Measurements from ENCODE around the gene PSMG4. TPM values are rescaled to one million over a fixed set of nuclear protein-coding genes. Genes with fewer than 3 reads are reported as not detected.

The PSMG4 gene
- polyA plus RNA-seq, 4 donors = 13.3 to 19.6 (median 18.0) TPM

DNA sequence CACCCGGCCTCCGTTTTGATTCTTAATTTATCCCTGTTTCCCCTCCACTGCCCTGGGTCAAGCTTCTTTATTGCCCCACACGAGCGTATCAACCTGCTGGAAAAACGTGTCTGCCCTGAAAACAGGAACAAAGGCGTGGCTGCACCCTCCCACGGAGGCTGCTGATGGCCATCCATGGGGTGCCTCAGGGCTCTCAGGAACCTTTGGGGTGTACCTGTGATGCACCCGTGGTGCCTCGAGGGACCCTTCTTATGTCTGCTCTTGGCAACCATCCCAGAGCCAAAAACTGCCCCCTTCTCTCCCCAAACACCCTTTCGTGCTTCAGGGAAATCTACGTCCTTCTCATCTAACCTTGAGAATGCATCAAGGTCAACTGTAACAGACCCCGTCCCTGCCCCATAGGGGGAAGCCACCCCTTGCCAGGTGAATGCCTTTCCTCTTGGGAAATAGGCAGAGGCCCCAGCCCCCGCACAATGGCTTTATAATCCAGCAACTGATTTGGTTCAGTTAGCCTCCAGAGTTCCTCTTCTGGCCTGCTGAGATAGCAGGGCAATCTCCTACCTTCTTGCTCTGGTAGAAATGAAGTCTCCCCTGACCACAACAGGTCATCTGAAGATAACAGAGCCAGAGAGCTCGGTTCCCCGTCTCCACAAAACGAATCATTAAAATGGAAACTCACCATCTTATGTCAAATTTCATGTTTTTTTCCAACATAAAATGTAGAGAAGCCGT lies 29.4 kb downstream of the PSMG4 start:
- no peak for DNase-seq (ENCODE audit: low read depth in 4 of 4, low spot score in 3 of 4)

DNA sequence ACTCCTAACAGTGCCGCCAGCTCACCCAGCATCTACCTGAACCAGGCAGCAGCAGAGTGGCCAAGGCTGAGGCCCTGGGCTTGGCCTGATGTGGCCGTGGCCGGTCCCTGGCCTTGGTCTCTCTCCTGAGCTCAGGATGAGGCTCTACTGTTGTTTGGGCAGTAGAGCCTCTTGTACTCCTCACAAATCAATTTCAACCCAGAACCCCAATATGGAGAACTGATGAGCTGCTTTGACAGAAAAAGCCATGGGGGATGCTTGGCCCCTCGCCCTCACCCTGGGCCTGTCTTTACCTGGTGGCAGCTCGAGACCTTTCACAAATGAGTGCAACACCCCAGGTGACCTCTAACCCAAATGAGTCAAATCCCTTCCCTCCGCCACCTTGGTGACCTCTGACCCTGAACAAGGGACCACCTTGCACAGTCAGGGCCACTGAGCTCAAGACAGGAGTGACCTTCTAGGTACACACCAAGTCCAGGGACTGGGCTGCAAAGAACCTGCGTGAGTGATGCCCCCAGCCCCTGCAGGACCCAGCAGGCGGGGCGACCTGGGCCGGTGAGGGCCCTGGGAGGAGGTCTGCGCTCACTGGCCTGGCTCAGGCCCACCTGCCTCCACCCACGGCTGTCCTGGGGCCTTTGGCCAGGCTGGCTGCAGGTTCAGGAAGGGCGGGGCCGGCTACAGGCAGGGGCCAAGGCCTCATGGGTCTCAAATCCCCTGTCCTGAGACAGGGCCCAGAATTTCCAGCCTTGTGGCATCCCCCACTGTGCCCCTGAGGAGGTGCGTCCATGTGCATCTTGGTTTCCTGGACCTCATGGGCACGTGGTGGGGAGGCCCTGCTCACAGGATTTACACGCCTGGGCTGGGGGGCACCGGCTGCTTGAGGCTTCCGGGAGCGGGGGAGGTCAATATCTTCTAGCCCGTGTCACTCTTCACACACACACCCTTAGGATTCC lies 30.2 kb downstream of the PSMG4 start:
- DNase-seq (ENCODE audit: low read depth in 4 of 4, low spot score in 3 of 4) = no peak

DNA sequence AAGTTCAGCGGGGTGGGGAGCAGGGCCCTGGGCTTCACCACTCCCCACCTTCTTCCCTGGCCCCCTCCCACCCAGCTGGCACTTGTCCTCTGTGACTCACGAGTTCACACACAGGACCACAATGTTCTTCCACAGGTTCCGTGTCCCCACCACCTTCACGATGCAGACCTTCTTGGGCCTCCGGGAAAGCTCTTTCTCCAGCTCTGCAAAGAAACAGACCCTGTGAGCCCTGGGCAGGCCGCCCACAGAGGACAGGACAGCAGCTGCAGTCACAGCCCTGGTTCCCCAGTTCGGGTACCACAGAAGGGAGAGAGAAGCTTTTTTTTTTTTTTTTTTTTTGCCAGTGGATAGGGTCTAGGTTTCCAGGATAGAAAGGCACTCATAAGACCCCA lies 30.9 kb downstream of the PSMG4 start:
- no peak for DNase-seq (ENCODE audit: low read depth in 4 of 4, low spot score in 3 of 4)

DNA sequence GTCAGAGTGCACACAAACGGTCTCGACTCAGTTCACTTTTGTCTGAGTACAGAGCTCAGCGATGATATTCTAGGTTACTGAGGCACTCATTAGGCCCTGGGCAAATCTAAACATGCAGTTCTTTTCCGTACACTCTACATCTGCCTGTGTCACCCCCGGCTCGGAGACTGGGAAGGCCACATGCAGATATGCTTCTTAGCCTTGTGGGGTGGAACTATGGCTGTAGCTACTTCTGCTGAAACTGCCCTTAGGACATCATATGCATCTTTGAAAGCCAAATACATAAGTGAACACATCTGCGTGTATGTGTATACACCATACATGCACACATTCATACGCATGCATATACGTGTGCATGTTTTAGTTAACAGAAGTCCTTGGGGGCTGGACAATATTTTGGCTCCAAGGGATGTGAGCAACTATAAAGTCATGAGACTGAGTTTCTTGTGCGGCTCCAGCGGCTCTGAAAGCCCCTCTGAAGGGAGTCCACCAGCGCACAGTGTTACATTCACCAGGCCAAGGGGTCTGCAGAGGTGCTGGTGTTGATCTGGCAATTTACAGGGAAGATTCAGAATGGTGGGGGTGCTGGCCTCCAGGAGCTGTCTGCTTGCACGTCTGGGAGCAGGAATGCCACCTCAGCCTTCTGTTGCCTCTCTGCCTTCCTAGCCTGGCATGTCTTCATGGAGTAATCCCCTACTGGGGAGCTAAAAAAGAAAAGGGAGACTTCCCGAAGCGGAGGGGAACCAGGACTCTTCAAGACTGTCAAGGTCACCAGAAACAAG lies 31.6 kb downstream of the PSMG4 start:
- no peak for DNase-seq (ENCODE audit: low read depth in 4 of 4, low spot score in 3 of 4)

DNA sequence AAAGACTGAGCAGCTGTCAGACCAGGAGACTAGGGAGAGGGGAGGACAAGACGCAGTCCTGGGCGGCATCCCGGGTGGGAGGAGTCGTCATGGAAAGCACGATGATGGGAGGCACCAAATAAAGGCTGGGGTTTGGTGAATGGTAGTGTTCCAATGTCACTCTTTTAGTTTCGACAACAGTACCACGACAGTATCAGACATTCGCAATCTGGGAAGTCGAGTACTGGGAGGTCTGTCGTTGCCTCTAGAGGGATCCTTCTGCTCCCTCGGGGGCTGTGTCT lies 32.1 kb downstream of the PSMG4 start:
- no peak for DNase-seq (ENCODE audit: low read depth in 4 of 4, low spot score in 3 of 4)

DNA sequence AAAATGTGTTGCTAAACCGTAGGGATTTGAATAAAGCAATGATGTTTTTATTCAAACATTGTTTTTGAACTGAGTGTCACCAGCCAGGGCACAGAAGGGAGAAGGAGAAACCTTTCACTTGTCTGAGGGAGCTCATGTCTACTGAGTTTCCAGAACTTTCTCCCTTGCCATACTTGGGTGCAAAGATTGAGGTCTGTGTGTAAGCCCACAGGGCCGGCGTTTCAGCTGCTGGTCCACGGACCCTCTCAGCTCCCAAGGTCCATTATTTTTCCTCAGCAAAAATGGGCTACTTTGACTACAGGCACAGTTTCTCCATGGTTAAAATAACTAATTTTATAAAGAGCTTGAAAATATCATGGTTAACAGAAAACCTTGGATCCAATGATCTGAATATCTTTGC lies 32.6 kb downstream of the PSMG4 start:
- DNase-seq (ENCODE audit: low read depth in 4 of 4, low spot score in 3 of 4) = no peak

DNA sequence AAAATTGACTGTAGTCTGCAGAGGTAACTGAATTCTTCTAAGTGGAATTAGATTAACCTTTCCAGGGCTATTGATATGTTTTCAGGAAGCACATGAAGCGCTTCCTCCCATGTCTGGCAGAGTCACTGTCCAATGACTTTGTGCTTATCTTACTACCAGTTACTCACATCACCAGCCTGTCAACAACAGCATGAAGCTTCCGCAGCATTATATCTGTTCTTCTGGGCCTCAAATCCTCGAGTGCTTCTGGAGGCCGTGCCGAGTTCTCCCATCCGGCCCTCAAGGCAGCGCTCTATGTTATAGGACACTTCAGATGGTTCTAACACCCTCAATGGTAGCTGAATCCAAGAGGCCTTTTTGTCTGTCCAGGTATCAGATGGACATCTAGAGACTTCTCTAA lies 33.2 kb downstream of the PSMG4 start:
- DNase-seq (ENCODE audit: low read depth in 4 of 4, low spot score in 3 of 4) = no peak

DNA sequence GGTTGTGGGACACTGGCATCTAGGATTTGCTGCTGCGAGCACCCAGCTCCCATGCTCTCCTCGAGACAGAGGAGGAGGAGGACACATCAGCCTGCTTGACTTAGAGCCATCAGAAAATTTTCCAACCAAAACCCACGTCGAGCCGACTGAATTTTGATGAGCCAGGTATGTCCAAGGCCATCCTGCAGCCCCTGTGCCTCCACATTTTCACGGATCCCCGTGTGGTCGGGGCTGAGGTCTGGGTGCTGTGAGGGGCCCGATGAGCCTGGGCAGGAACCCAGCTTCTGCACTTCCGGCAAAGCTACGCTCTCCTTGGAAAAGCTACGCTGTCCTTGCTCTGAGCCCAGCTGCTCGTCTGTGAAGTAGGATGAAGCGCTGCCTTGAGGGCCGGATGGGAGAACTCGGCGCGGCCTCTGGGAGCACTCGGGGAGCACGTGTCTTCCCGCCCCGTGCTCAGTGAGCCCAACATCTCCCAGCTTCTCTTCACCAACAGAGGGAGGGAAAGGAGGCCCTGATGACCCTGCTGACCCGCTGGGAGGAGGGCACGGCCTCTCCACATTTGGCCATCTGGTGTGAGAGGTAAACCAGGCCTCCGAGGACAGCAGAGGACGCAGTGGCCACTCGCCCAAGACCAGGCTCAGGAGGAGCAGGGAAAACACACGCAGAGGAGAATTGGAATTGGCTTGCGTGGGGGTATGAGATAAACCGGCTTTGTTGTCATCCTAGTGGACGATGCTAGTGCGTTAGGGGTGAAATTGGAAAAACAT lies 33.9 kb downstream of the PSMG4 start:
- no peak for DNase-seq (ENCODE audit: low read depth in 4 of 4, low spot score in 3 of 4)

DNA sequence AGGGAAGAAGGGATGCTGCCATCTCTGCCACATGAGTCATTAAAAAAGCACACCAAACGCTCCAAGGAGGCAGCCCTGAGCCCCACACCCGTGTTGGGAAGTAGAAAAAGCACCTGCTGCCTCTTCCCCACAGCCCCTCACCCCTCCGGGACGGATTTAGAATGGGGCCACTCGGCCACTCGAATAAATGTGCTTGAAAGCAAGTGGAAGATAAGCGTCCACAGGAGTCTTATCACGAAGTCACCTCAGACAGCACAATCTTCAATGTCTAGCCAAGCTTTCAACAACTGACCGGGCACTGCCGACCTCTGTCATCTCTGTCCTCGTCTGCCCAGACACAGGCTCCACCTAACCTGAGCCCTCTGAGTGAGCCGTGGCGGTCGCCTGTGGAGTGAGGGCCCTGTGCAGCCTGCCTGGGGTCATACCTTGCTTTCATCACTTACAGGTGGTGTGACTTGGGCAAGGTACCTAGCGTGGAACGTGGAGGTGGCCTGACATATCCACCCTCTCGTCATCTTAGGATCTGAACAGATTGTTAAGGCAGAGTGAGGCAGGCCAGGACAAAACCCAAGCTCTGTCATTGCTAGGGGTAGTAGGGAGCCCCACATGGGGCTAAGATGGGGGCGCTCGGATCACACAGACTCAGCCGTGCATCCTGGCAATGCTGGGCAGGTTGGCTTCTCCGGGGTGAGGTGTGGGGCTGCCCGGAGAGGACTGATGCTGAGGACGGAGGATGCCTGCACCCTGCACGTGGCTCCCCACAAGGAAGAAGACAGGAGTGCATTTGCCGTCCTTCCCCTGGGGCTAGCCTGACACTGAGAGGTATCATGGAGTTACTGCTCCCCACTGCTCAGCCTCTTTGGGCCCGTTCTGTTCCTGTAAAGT lies 34.8 kb downstream of the PSMG4 start:
- DNase-seq (ENCODE audit: low read depth in 4 of 4, low spot score in 3 of 4) = no peak

DNA sequence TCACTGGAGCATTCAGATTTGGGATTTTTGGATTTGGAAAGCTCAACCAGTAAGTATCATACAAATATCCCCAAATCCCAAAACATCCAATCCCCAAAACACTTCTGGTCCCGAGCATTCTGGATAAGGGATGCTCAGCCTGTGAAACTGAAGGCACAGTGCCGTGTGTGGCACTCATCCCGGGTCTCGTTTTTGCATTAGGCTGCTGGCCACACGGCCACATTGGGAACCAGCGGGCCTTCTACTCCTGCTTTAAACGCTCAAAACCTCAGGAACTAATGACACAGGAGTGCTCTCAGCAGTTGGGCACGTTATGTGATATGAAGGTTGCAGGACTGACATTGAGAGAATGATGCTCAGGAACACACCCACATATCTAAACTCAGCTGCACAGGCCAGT lies 35.6 kb downstream of the PSMG4 start:
- no peak for DNase-seq (ENCODE audit: low read depth in 4 of 4, low spot score in 3 of 4)

DNA sequence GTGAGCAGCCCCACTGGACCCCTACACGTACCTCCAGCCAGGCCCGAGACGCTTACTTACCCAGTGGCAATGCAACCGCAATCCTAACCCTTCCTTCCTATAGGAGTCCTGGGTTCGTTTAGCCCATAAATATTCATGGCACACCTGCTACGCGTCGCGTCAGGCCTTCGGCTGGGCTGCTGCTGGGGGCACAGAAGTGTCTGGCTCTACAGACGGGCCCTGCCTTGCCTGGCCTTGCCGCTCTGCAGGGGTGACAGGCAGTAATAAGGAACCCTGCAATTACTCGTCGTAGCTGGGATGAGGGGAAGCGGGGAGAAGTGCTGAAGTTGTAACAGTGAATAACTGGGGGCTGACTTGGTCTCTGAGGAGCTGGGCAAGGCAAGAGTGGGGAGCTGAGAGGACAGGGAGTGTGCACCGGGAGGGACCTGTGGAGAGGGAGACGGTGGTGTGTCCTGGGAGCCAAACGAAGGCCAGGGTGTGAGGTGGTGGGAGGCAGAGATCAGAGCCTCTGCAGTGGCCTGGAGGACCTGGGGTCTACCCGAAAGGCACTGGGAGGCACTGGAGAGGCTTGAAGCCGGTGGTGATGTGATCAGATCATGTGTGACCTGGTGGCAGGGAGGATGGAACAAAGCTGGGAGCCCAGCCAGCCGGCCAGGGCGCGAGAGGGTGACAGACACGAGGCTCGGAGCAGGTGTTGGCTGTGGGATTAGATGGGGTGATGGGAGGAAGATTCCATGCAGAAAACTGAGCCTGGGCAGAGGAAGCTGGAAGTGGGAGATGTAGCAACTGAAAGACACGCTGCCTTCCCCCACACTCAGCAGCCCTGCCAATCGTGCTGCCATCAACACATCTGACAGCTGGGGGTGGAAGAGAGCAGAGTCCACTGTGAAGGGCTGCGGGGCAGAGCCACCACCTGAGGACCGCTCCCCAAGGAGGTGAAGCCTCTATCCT lies 36.4 kb downstream of the PSMG4 start:
- no peak for DNase-seq (ENCODE audit: low read depth in 4 of 4, low spot score in 3 of 4)

DNA sequence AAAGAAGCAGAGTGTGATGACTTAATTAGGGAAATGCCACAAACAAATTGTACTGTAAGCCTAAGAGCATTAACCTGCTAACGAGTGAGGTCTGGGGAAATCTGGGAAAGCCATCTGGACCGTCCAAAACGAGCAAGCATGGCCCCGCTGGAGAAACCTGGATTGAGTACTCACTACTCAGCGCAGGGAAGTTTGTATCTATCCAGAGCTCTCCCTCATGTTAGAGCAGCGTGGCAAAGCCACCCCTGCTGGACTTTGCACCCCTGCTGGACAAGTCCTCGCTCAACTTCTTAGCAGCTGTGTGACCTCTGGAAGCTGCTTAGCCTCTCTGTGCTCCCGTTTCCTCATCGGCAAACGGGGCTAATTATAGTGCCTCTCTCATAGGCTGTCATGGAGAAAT lies 37.3 kb downstream of the PSMG4 start:
- DNase-seq (ENCODE audit: low read depth in 4 of 4, low spot score in 3 of 4) = no peak

DNA sequence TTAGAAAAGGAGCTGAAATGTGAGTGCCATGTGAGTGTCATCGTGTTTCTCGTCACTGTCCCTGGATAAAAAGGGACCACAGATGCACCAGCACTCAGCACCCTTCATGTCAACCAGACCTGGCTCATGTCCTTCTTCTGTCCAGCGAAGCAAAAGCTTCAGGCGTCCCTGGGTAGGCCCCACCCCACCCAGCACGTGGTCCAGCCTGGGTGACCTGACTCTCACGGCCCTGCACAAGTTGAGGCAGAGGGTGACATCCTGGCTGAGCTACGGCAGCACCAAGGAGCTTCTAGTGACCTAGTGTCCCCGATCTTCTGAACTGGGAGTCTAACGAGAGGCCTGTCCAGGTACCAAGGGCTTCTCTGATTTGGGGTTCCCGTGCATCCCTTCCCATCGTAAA lies 37.8 kb downstream of the PSMG4 start:
- no peak for DNase-seq (ENCODE audit: low read depth in 4 of 4, low spot score in 3 of 4)

DNA sequence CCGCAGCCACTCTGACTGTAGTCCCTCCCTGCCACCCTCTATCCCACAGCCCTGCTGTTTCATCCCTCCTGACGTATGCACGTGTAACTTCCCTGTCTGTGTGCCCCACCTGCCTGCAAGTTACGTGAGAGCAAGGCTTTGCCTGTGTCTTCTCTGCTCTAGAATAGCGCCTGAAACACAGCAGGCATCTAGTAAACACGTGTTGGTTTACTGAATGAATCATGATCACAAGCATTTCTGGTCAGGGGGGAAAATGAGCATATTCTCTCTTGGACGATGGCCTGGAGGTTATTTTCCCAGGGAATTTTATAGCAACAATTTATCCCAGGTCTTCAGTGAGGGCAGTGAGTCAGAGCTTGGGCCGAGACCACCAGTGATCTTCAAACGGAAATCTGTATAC lies 38.3 kb downstream of the PSMG4 start:
- DNase-seq (ENCODE audit: low read depth in 4 of 4, low spot score in 3 of 4) = no peak

DNA sequence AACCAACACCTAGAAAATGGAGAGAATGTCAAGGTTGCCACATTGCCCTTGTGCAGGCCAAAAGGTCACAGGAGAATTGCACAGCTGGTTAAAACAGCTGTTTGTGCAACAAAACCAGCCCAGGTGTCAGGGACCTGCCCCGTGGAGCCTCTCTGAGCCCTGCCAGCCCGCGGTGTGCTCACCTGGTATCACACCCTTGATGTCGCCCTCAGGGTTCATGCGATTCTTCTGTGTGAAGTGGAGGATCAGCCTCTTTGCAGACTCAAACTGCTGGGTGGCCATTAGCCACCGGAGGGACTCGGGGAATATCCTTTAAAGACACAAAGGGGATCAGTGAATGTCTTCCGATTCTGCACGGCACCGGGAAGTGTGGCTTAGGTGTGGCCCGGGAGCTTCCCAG lies 39.2 kb downstream of the PSMG4 start:
- no peak for DNase-seq (ENCODE audit: low read depth in 4 of 4, low spot score in 3 of 4)

DNA sequence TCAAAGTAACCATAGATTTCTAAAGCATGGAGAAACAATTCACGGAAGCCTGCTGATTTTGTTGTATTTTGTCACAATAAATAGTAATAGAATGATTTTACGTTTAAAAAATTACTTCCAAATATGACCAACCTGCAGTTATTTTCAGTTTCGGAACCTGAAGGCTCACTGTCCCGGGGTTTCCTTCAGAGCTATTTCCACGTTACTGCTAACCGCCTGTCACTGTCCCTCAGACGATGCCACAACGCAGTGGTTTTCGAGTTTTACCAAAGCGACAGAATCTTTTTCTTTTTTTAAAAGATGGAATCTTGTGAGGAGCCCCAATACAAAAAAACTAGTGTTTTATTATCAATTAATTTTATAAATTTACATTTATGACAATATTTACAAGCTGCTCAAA lies 40.5 kb downstream of the PSMG4 start:
- DNase-seq (ENCODE audit: low read depth in 4 of 4, low spot score in 3 of 4) = no peak

DNA sequence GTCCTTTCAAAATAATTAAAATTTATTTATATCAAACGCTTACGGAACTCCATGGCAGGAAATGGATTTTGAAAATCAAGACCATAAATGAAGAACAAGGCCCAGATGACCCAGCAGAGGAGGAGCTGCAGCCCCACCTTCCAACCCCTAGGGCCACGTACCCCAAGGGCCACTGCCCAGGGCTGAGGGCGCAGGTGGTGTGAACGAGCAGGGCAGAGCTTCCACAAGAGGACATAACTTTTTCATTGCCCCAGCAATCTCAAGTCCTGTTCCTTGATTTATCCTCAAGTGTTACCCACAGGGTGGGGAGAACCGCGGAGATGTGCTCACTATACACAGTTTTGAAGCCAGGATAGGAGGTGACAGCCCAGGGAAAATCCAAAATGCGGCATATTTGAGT lies 42.8 kb downstream of the PSMG4 start:
- DNase-seq (ENCODE audit: low read depth in 4 of 4, low spot score in 3 of 4) = no peak

DNA sequence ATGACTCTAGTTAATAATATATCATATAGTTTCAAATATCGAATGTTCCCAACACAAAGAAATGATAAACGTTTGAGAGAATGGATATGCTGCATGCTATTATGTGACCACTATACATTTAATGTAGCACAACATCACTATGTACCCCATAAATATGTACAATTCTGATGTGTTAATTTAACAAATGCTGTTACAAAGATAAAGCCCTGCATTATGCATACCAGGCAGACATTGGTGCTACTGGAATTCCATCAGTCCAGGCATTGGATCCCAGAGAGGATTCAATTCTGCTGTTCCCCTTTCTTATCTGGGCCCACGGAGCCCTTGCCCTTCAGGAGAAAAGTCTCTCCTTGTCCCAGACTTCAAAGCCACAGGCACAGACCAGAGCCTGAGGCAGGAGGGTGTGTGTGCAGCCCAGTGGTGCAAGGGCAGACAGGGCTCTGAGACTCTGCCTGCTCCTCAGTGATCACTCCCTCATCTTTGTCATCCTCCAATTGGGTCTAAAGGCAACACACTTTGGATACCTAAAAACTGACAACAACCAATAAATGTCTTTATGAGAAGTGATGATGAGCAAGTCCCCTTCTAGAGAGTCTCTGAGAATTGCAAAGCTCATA lies 45.2 kb downstream of the PSMG4 start:
- no peak for DNase-seq (ENCODE audit: low read depth in 4 of 4, low spot score in 3 of 4)
